Stimulated activated naive CD4-positive, alpha-beta T cell treated with Interleukin-2 at 50 U/mL for 16 hours (primary cell): ENCODE results near the gene PNN.
"Not testable (repeated sequence)": the region's sequence is repeated elsewhere in the genome, so short reads cannot be mapped to it uniquely, and the experiment has no call there.

ENCODE experiments used
- DNase-seq: peaks from one replicate; lab custom pipeline; 2025; lab: John Stamatoyannopoulos, UW

Gene PNN

DNA sequence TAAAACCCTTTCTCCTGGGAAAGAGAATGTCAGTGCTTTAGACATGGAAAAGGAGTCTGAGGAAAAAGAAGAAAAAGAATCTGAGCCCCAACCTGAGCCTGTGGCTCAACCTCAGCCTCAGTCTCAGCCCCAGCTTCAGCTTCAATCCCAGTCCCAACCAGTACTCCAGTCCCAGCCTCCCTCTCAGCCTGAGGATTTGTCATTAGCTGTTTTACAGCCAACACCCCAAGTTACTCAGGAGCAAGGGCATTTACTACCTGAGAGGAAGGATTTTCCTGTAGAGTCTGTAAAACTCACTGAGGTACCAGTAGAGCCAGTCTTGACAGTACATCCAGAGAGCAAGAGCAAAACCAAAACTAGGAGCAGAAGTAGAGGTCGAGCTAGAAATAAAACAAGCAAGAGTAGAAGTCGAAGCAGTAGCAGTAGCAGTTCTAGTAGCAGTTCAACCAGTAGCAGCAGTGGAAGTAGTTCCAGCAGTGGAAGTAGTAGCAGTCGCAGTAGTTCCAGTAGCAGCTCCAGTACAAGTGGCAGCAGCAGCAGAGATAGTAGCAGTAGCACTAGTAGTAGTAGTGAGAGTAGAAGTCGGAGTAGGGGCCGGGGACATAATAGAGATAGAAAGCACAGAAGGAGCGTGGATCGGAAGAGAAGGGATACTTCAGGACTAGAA, 6.1 kb downstream of the PNN start:
- no peak for DNase-seq

DNA sequence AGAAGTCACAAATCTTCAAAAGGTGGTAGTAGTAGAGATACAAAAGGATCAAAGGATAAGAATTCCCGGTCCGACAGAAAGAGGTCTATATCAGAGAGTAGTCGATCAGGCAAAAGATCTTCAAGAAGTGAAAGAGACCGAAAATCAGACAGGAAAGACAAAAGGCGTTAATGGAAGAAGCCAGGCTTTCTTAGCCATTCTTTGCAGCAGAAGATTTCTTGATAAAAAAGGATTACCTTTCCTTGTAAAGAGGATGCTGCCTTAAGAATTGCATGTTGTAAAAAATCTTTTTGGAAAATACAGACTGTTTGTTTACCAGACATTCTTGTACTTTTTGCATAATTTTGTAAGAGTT, 6.6 kb downstream of the PNN start:
- no peak for DNase-seq

DNA sequence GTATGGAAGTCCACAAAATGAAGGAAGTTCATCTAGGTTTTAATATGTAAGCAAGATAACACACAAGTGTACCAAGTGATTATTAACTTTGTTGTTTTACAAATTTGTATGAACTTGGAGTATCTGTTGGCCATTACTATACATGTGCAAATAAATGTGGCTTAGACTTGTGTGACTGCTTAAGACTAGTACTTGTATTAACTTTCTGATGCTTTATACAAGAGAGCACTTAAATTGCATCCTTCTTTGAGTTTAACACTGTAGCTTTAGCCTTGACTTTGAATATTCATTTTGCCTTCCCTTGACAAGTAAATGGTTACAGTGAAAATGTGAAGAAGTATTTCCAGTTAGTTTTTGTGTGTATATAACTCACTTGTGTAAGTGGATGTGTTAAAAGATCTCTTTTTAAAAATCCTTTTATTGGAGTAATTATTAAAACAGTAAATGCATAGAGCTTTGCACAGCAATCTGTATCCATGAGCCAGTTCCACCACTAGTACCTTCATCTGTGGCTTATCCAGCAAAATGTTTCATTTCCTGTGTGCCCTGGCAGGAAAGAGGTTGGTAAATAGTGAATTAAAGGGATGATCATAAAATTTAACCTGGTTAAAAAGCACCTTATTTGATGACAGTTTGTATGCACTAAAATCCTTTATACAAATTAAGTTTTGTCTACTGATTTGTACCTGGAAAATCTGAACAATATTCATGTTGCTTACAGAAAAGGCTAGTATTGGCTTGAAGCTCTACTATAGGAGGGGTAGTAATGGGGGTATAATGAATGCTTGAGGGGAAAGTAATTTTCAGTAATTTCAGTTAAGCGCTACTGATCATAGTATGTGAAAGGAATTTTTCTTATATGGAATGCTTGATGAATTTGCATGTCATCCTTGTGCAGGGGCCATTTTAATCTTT, 8.0 kb downstream of the PNN start:
- DNase-seq = no peak

DNA sequence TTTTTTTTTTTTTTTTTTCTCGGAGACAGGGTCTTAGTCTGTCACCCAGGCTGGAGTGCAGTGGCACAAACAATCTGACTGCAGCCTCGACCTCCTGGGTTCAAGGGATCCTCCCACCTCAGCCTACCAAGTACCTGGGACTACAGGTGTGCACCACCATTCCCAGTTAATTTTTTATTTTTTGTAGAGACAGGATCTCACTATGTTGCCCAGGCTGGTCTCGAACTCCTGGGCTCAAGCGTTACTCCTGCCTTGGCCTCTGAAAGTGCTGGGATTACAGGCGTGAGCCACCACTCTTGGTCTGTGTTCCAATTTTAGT, 8.6 kb downstream of the PNN start:
- DNase-seq = not testable (repeated sequence)

DNA sequence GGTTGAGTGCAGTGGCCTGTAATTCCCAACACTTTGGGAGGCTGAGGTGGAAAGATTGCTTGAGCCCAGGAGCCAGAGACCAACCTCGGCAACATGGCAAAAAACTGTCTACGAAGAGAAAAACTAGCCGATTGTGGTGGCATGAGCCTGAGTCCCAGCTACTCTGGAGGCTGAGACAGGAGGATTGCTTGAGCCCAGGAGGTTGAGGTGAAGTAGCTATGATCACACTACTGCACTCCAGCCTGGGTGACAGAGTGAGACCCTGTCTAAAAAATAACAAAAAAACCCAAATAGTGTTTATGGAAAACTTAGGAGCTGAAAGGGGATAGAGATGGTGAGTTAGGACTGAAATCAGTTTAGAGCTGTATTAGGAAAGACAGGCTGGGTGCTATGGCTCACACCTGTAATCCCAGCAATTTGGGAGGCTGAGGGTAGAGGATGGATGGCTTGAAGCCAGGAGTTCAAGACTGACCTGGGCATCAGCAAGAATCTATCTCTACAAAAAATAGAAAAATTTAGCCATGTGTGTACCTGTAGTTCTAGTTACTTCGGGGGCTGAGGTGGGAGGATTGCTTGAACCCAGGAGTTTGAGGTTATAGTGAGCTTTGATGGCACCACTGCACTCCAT, 9.7 kb downstream of the PNN start:
- no peak for DNase-seq

DNA sequence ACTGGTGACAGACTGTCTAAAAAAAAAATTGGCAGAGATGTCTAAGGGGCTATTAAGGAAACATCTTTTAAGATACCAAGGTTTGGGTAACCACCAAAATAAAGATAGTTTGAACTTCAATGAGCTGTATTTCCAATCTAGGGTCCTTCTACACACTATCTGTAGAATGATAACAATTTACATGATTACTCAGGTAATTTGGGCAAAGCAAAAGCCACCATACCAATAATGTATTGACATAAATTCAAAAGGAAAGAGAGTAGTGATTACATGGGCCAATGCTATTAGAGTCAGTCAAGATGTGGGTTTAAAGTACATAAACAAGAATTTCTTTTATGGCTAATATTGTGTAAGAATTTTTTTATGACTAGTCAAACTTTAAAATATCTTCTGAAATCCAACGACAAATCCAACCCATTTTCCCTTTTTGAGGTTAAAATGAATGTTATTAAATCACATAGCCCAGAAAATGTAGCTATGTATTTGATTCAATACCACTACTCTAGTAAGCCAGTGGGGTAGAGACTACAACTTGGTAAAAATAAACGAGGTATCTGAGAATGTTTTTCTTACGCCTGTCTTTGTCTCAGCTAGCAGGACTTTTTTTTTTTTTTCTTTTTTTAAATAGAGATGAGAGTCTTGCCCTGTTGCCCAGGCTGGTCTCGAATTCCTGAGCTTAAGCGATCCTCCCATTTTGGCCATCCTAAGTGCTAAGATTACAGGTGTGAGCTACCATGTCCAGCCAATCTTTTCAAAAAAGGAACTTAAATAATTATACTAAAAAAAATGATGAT, 10.4 kb downstream of the PNN start:
- no peak for DNase-seq

DNA sequence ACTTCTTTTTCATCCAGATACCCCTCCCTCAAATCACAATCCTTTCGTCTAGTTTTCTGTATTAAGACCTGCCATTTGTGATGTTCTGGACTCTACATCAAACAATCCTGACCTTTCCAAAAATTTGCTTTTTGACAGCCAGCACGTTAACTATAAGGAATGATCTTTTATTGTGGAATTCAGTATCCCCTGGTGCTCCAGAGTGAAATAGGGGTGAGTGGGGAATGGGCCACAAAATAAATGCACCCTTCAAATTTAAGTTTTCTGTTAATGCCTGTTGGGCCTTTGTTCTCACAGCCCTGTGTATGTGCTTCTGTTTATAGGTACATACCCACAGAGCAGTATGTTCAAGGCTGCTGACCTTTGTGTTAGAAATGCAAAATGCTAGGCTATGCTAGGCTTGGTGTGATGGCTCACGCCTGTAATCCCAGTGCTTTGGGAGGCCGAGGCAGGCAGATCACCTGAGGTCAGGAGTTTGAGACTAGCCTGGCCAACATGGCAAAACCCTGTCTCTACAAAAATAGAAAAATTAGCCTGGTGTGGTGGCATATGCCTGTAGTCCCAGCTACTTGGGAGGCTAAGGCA, 12.0 kb downstream of the PNN start:
- no peak for DNase-seq

DNA sequence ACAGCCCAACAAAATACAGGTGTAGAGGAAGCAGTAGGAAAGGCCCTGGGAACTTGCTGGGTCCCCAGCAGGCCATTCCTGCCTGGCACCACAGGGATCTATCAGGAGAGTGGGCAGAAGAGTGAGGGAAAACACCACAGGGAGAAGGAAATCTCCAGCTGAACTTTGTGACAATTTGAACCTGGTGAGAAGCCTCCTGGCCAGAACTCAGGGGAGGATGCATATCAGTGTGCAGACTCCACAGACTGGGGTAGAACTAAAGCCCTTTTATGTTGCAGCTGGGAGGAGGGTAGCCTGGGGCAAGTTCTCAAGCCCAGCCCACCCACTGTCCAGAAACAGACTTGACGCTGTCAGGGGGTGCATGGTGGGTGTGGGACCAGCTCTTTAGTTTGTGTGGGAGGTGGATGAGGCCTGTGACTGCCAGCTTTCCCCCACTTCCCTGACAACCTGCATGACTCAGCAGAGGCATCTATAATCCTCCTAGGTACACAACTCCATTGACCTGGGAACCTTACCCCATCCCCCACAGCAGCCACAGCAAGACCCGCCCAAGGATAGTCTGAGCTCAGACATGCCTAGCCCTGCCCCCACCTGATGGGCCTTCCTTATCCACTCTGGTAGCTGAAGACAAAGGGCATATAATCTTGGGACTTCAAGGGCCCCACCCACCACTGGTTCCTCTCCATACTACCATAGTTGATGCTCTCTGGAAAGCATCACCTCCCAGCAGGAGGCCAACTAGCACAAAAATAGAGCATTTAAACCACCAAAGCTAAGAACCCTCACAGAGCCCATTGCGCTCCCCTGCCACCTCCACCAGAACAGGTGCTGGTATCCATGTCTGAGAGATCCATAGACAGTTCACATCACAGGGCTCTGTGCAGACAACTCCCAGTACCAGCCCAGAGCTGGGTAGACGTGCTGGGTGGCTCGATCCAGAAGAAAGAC, 28.9 kb downstream of the PNN start:
- DNase-seq = no peak

DNA sequence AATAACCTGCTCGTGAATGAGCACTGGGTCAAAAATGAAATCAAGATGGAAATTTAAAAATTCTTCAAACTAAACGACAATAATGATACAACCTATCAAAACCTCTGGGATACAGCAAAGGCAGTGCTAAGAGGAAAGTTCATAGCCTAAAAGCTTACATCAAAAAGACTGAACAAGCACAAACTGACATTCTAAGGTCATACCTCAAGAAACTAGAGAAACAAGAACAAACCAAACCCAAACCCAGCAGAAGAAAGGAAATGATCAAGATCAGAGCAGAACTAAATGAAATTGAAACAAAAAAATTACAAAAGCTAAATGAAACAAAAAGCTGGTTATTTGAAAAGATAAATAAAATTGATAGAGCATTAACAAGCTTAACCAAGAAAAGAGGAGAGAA, 32.4 kb downstream of the PNN start:
- DNase-seq = not testable (repeated sequence)

DNA sequence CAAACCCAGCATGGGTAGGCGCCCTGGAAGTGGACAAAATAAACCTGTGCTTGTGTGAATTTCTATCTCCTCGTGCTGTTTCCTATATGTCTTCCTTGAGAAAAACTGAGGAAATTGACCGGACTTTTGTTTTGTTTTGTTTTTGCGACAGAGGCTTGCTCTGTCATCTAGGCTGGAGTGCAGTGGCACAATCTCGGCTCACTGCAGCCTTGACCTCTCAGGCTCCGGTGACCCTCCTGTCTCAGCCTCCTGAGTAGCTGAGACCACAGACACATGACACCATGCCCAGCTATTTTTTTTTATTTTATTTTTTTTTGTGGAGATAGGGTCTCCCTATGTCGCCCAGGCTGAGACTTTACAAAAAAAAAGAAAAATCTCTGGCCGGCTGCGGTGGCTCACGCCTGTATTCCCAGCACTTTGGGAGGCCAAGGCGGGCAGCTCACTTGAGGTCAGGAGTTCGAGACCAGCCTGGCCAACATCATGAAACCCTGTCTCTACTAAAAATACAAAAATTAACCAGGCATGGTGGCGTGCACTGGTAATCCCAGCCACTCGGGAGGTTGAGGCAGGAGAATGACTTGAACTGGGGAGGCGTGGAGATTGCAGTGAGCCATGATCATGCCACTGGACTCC, 36.2 kb downstream of the PNN start:
- no peak for DNase-seq

DNA sequence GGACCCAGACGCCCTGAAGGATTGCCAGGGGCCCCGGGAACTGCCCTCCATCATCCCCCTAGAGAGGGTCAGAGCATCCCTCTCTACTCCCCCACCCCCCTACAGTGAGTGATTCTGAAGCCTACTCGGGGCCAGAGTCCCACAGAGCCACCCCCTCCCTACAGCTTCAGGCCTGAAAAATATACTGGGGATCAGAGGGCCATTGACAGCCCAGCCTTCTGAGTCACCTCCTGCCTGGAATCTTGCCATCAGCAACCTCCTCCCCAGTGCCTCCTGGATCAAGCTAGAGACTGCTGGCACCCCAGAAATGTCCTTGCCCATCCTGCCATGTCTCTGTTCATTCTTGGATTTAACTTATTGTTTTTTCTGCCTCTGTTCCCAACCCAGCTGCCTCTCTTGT, 37.0 kb downstream of the PNN start:
- no peak for DNase-seq

DNA sequence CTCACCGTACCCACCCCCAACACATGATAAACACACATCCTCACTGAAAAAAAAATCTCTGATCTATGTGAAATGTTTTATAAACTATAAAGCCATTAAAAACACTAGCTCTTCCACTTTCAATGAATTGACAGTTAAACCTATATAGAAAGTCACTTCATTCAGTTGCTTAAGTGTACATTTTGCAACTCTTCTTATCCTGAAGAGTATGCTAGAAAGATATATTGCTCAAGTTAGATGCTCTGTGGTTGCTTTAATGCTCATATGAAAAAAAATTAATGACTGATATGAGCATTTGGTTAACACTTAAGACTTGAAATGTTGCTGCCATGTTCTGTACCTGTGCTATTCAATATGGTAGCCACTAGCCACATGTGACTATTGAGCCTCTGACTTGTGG, 37.6 kb downstream of the PNN start:
- no peak for DNase-seq

DNA sequence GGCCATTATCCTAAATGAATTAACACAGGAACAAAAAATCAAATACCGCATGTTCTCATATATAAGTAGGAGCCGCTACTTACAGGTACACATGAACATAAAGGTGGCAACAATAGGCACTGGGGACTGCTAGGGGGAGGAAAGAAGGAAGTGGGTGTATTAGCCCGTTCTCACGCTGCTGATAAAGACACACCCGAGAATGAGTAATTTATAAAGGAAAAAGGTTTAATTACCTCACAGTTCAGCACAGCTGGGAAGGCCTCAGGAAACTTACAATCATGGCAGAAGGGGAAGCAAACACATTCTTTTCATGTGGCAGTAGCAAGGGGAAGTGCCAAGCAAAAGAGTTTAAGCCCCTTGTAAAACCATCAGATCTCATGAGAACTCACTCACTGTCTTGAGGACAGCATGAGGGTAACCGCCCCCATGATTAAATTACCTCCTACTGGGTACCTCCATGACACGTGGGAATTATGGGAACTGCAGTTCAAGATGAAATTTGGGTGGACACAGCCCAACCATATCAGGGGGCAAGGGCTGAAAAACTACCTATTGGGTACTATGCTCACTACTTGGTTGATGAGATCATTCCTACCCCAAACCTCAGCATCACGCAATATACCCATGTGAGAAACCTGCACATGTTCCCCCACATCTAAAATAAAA, 42.3 kb downstream of the PNN start:
- DNase-seq = no peak

DNA sequence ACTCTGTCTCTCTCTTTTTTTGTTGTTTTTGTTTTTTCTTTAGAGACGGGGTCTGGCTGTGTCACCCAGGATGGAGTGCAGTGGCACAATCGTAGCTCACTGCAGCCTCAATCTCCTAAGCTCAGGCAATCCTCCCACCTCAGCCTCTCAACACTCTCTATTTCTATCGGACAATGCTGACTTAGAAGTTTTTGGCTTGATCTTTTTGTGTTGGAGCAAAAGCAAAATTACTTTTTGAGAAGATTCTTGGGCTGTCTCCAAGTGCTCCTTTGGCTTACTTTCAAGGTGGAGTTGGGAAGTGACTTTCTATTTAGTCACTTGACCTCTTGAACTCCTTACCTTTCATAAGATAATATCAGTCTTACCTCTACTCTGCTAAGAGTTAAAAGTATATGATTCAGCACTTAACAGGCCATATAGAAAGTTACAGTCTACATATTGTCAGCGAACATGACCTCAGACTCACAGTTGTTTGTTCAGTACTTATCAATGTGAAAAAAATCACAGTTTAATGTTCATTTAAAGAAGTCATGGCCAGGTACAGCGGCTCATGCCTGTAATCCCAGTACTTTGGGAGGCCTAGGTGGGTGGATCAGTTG, 43.2 kb downstream of the PNN start:
- DNase-seq = no peak

DNA sequence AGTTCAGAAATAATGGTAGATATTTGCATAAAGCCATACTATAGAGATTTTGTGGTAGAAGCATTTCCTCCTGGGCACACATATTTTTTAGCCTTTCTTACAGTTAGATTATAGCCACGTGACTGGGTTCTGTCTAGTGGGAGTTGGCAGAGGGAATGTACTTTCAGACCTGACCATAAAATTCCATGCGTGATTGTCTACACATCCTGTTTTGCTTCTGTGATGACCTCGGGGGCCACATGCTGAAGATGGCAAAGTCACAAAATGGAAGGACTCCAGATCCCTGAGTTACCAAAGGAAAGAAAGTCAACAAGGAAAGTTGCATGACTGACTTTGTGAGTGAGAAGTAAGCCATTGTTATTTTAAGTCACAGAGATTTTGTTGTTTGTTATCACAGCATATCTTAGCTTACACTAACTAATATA, 44.0 kb downstream of the PNN start:
- no peak for DNase-seq

DNA sequence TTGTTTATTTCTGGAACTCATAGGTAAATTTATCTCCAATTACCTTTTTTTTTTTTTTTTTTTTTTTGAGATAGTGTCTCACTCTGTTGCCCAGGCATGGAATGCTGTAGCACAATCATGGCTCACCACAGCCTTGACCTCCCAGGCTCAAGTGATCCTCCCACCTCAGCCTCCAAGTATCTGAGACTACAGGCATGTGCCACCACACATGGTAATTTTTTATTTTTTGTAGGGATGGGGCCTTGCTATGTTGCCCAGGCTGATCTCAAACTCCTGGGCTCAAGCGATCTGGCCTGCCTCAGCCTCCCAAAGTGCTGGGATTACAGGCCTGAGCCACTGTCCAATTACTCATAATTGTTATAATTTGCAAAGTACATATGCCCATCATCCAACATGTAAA, 45.4 kb downstream of the PNN start:
- not testable (repeated sequence) for DNase-seq

DNA sequence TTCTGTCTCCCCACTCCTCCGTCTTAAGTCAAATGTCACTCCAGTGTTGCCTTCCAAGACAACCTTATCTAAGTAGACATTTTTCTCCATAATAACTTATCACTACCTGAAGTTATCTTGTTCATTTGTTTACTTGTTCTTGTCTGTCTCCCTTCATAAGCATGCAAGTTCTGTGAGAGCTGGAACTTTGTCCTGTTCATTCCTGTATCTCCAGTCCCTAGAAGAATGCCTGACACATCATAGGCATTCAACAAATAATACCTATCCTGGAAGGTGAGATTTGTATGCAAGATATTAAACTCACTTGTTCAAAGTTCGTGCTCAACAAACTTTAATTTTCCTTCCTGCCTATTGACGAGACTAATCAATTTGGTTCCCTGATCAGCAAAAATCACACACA, 53.0 kb downstream of the PNN start:
- no peak for DNase-seq

DNA sequence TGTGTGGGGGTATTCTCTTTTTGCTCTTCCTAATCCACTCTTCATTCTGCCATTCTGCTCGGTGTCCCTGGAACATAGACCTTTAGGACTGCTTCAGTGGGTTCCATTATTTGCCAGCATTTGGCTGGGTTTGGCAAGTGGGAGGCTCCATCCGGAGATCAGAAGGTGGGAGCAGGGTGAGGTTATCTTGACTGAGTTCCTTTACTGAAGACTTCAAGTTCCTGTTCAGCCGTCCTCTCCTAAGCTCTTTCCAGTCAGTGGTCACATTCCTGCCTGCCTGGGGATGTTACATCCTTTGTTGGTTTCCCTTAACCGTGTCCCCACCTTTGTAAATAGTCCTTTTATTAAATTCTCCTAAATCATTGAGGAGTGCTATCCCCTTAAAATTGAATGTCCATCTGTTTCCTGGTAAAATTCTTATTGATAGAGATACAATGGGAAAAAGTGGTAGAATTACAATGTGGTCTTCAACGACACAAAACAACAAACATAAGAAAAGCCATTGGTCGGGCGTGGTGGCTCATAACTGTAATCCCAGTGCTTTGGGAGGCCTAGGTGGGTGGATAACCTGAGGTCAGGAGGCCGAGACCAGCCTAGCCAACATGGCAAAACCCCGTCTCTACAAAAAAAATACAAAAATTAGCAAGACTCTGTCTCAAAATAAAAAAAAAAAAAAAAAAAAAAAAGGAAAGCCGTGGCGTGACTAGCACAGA, 53.6 kb downstream of the PNN start:
- no peak for DNase-seq

DNA sequence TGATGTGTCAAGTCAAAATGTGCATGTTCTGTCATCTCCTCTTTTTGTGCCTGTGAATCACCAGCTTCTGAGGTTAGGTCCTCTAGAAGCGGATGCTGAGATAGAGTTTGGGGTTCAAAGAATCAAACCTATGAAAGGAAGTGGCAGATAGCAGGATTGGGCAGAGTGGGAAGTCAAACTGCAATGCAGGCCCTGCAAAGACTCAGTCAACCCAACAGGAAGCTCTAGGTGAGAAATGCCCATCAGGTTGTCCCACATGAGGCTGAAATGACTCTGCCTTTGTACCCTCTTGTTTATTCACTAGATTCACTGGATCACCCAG, 54.1 kb downstream of the PNN start:
- peak; percentile 62 for DNase-seq
